Naive thymus-derived CD4-positive, alpha-beta T cell (primary cell): ENCODE measurements around the gene PCDHGA6. TPM values are rescaled to one million over a fixed set of nuclear protein-coding genes. Genes with fewer than 3 reads are reported as not detected.
"Not testable (repeated sequence)": the region's sequence is repeated elsewhere in the genome, so short reads cannot be mapped to it uniquely, and the experiment has no call there.

Source experiments
- ATAC-seq: fragments of 150-1000 bp; cut with Tn5 transposase; 2 replicates; pipeline ENCODE4 v1.10.0; 2021; ENCODE audit warnings: mild to moderate bottlenecking, moderate library complexity
- CTCF ChIA-PET: fragments of 350-600 bp; sonication (Branson Sonifier 250); formaldehyde crosslinking; loops from one replicate; lab custom pipeline; 2021; ENCODE audit warnings: antibody characterized with exemption; lab: Charles Lee
- POLR2A ChIA-PET: fragments of 350-600 bp; sonication (Branson Sonifier 250); formaldehyde crosslinking; loops from one replicate; lab custom pipeline; 2021; ENCODE audit warnings: antibody characterized with exemption, inconsistent platforms; lab: Charles Lee
- DNase-seq, 9 donors: peaks; one replicate each; pipeline versions ENCODE4 v3.0.0 to v3.0.0-alpha.2; 2020 to 2022; ENCODE audit warnings: mixed read lengths in 1 of 9
- H3K27ac ChIP-seq: one replicate; pipeline ENCODE4 v1.7.0; 2013; ENCODE audit warnings: mild to moderate bottlenecking, low read depth, low read length, moderate library complexity
- H3K27me3 ChIP-seq, 2 donors: one replicate each; pipeline ENCODE4 v1.7.0; 2013; ENCODE audit warnings: low read length in 2 of 2, mild to moderate bottlenecking in 2 of 2, moderate library complexity in 2 of 2; ENCODE audit not compliant: control insufficient read depth in 2 of 2, insufficient read depth in 2 of 2
- H3K36me3 ChIP-seq, 3 experiments: 1 replicate in 2 of 3; 2 replicates in 1 of 3; pipeline ENCODE4 v1.7.0; 2013; ENCODE audit warnings: low read length in 3 of 3, mild to moderate bottlenecking in 3 of 3, moderate library complexity in 1 of 3; ENCODE audit not compliant: insufficient read depth in 3 of 3, control insufficient read depth in 2 of 3
- H3K4me1 ChIP-seq, 2 donors: one replicate each; pipeline ENCODE4 v1.7.0; 2013; ENCODE audit warnings: low read length in 2 of 2, mild to moderate bottlenecking in 2 of 2, moderate library complexity in 1 of 2; ENCODE audit not compliant: control insufficient read depth in 2 of 2, insufficient read depth in 2 of 2
- H3K4me3 ChIP-seq: 2 replicates; pipeline ENCODE4 v1.7.0; 2013; ENCODE audit warnings: mild to moderate bottlenecking, low read length
- H3K9me3 ChIP-seq, 3 experiments: 1 replicate in 2 of 3; 2 replicates in 1 of 3; pipeline ENCODE4 v1.7.0; 2013; ENCODE audit warnings: low read length in 3 of 3; ENCODE audit not compliant: control insufficient read depth in 2 of 3
- H3K27ac Mint-ChIP-seq, 9 donors: one replicate each; pipeline ENCODE4 v1.8.0; 2020 to 2022; ENCODE audit warnings: mixed read lengths in 9 of 9, mild to moderate bottlenecking in 8 of 9, moderate library complexity in 5 of 9, inconsistent platforms in 2 of 9
- H3K27me3 Mint-ChIP-seq, 5 donors: one replicate each; pipeline ENCODE4 v1.8.0; 2021 to 2022; ENCODE audit warnings: mixed read lengths in 5 of 5, mild to moderate bottlenecking in 1 of 5
- H3K36me3 Mint-ChIP-seq, 5 donors: one replicate each; pipeline ENCODE4 v1.8.0; 2020 to 2022; ENCODE audit warnings: mixed read lengths in 5 of 5, mild to moderate bottlenecking in 3 of 5, inconsistent platforms in 1 of 5
- H3K4me1 Mint-ChIP-seq, 7 donors: one replicate each; pipeline ENCODE4 v1.8.0; 2020 to 2022; ENCODE audit warnings: mixed read lengths in 7 of 7, mild to moderate bottlenecking in 3 of 7, inconsistent platforms in 1 of 7
- H3K4me3 Mint-ChIP-seq, 10 donors: one replicate each; pipeline ENCODE4 v1.8.0; 2020 to 2022; ENCODE audit warnings: mild to moderate bottlenecking in 10 of 10, mixed read lengths in 10 of 10, moderate library complexity in 6 of 10, inconsistent platforms in 2 of 10
- H3K9me3 Mint-ChIP-seq, 11 donors: one replicate each; pipeline ENCODE4 v1.8.0; 2020 to 2022; ENCODE audit warnings: mixed read lengths in 11 of 11, mild to moderate bottlenecking in 4 of 11, inconsistent platforms in 1 of 11, moderate library complexity in 1 of 11
- intact Hi-C, 2 donors: fragments of 100-400 bp; cut with micrococcal nuclease; formaldehyde crosslinking; loops; one replicate each; pipeline ENCODE4 v1.15.1; 2023
- polyA plus RNA-seq, 2 donors: library from polyadenylated mRNA; unstranded; fragments of 300-500 nt; fragmentation: Illumina TruSeq; gene quantifications; one replicate each; pipeline ENCODE4 v1.2.3, GENCODE V29; 2021
- total RNA-seq, 6 experiments: library from RNA in 5 of 6; stranded (reverse) in 5 of 6; gene quantifications; 1 replicate in 5 of 6; 2 replicates in 1 of 6; pipeline ENCODE4 v1.2.3 and lab custom pipeline; 2021 to 2026

PCDHGA6 gene
- total and polyA plus RNA-seq, 7 experiments from 2014 or later, result 0.24 to 0.70 (median 0.35) TPM; not detected in 2

- Mint-ChIP-seq H3K4me3 (peak within 1 kb of the TSS in 3 of 10 donors; percentile 32 to 77 (median 45)), H3K27me3 (peaks cover 67 to 90% (median 87%) of the 10 kb centered on the region in 5 donors), H3K36me3 (peaks cover 7 to 66% (median 8%) of the 10 kb centered on the region in 5 donors), H3K9me3 (peaks cover 15 to 98% (median 72%) of the 10 kb centered on the region in 11 donors), H3K4me1 (peaks cover 0 to 1% (median 0%) of the 10 kb centered on the region in 7 donors), H3K27ac (no peak within 1 kb of the TSS)
- CTCF ChIA-PET, result no interaction called here
- Histone ChIP-seq H3K4me3 (no peak within 1 kb of the TSS), H3K27ac (no peak within 1 kb of the TSS), H3K4me1 (no peaks in the 10 kb centered on the region), H3K27me3 (peaks cover 0 to 17% of the 10 kb centered on the region in 2 donors), H3K9me3 (peaks cover 0 to 41% (median 5%) of the 10 kb centered on the region in 3 experiments), H3K36me3 (no peaks in the 10 kb centered on the region)
- no peak for ATAC-seq
- POLR2A ChIA-PET, result no interaction called here
- intact Hi-C loops, result no loop called here
- no peak for DNase-seq
Measured at GRCh38 chr5:141338538-141339306, 35.0 kb upstream of the PCDHGA6 start, which contains the start of gene PCDHGA2. TSS of gene PCDHGA2 (plus strand) at chr5:141338760.

DNA sequence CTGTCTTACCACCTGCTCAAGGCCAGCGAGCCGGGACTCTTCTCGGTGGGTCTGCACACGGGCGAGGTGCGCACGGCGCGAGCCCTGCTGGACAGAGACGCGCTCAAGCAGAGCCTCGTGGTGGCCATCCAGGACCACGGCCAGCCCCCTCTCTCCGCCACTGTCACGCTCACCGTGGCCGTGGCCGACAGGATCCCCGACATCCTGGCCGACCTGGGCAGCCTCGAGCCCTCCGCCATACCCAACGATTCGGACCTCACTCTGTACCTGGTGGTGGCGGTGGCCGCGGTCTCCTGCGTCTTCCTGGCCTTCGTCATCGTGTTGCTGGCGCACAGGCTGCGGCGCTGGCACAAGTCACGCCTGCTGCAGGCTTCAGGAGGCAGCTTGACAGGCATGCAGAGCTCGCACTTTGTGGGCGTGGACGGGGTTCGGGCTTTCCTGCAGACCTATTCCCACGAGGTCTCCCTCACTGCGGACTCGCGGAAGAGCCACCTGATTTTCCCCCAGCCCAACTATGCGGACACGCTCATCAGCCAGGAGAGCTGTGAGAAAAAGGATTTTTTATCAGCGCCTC is 32.8 kb upstream of the PCDHGA6 start:
- DNase-seq, CTCF ChIA-PET, H3K36me3 ChIP-seq, H3K4me3 Mint-ChIP-seq, ATAC-seq, H3K4me1 Mint-ChIP-seq, H3K4me1 ChIP-seq, H3K27ac Mint-ChIP-seq, H3K4me3 ChIP-seq, H3K27ac ChIP-seq, POLR2A ChIA-PET: not testable (repeated sequence)
- H3K9me3 Mint-ChIP-seq, result peaks cover 16 to 95% (median 71%) of the 10 kb centered on the region in 11 donors
- peaks cover 0 to 11% of the 10 kb centered on the region in 2 donors for H3K27me3 ChIP-seq
- intact Hi-C loops, result loop anchor here in 1 of 2 donors (5.0 kb wide), 1 partner anchor 216 kb away; no protein-coding TSS in a partner anchor
- peaks cover 50 to 86% (median 81%) of the 10 kb centered on the region in 5 donors for H3K27me3 Mint-ChIP-seq
- peaks cover 0 to 49% (median 5%) of the 10 kb centered on the region in 3 experiments for H3K9me3 ChIP-seq
- peaks cover 3 to 59% (median 7%) of the 10 kb centered on the region in 5 donors for H3K36me3 Mint-ChIP-seq

DNA sequence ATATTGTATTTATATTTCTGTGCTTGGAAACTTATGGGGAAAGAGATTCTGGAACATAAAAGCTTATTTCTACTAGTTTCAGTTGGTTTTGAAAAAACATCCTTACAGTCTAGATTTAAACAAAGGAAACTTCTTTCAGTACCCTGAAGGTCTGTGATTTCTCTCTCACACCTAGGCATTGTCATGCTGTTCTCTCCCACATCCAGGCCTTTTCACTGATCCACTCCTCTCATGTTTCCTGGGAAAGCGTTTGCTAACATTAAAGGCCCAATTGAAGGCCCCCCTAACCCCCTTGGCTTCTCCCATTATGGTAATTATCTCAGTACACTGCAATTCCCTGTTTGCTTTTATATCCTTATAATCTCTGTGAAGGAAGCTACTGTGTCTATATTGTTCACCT is 30.9 kb upstream of the PCDHGA6 start:
- Mint-ChIP-seq H3K4me1 (no peaks in the 10 kb centered on the region), H3K36me3 (peaks cover 6 to 52% (median 10%) of the 10 kb centered on the region in 5 donors), H3K27ac (no peak overlapping the region), H3K9me3 (peaks cover 16 to 91% (median 66%) of the 10 kb centered on the region in 11 donors), H3K4me3 (no peak overlapping the region), H3K27me3 (peaks cover 32 to 83% (median 80%) of the 10 kb centered on the region in 5 donors)
- DNase-seq (no peak), ATAC-seq (no peak)
- Histone ChIP-seq H3K27ac (no peak overlapping the region), H3K27me3 (peaks cover 0 to 11% of the 10 kb centered on the region in 2 donors), H3K36me3 (no peaks in the 10 kb centered on the region), H3K9me3 (peaks cover 0 to 41% (median 0%) of the 10 kb centered on the region in 3 experiments), H3K4me1 (no peaks in the 10 kb centered on the region), H3K4me3 (no peak overlapping the region)
- intact Hi-C loops, result loop anchor here in 1 of 2 donors (5.0 kb wide), 1 partner anchor 215 kb away; no protein-coding TSS in a partner anchor
- ChIA-PET CTCF (no interaction called here), POLR2A (no interaction called here)

DNA sequence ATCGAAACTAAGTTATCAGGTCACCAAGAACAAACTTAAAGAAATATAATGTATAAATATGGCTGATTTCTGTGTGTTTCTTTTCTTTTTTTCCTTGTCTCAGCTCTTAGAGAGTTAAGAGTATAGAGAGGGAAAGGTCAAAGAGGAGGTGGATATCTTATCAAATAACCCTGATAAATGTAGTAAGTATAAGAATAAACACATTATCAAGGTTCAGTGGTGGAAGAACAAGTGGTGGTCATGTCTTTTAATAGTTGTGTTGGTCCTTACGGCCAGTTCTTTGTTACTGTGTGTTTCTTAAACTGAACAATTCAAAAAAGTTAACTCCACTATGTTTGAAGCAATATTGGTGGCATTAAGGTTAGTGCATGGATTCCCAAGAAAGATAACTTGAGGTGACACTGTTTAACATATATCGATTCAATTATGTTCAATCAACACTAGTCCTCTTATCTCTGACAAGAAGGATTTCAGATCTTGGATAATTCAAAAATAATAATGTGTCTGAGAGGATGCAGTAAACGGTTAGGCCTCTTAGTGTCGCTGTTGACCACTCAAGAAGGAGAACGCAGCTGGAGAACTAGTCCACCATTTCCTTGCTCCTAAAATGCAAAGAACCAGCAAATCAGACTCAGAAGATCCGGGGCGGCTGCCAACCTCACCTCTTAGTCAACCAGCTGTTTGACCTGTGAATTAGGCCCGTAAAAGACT is 30.3 kb upstream of the PCDHGA6 start, which contains the start of gene PCDHGA3:
PCDHGA3 (plus strand) TSS at position 588 of the 711 bp plus-strand sequence. CDS start 205 bp downstream, outside the sequence.
- no peaks in the 10 kb centered on the region for H3K36me3 ChIP-seq
- H3K27me3 ChIP-seq, result peaks cover 3 to 11% of the 10 kb centered on the region in 2 donors
- H3K27ac ChIP-seq, result no peak within 1 kb of the TSS
- intact Hi-C loops, result loop anchor here in 1 of 2 donors (5.0 kb wide), 1 partner anchor 214 kb away; no protein-coding TSS in a partner anchor
- H3K27me3 Mint-ChIP-seq, result peaks cover 26 to 82% (median 79%) of the 10 kb centered on the region in 5 donors
- H3K9me3 Mint-ChIP-seq, result peaks cover 12 to 91% (median 62%) of the 10 kb centered on the region in 11 donors
- CTCF ChIA-PET, result no interaction called here
- peak within 1 kb of the TSS in 7 of 10 donors; percentile 48 to 76 (median 57) for H3K4me3 Mint-ChIP-seq
- H3K4me1 ChIP-seq, result no peaks in the 10 kb centered on the region
- no peaks in the 10 kb centered on the region for H3K4me1 Mint-ChIP-seq
- peaks cover 4 to 45% (median 10%) of the 10 kb centered on the region in 5 donors for H3K36me3 Mint-ChIP-seq
- H3K27ac Mint-ChIP-seq, result peak within 1 kb of the TSS in 1 of 9 donors; percentile 38
- peaks cover 0 to 35% (median 0%) of the 10 kb centered on the region in 3 experiments for H3K9me3 ChIP-seq
- H3K4me3 ChIP-seq, result no peak within 1 kb of the TSS
- ATAC-seq (no peak), DNase-seq (no peak)
- POLR2A ChIA-PET, result no interaction called here

DNA sequence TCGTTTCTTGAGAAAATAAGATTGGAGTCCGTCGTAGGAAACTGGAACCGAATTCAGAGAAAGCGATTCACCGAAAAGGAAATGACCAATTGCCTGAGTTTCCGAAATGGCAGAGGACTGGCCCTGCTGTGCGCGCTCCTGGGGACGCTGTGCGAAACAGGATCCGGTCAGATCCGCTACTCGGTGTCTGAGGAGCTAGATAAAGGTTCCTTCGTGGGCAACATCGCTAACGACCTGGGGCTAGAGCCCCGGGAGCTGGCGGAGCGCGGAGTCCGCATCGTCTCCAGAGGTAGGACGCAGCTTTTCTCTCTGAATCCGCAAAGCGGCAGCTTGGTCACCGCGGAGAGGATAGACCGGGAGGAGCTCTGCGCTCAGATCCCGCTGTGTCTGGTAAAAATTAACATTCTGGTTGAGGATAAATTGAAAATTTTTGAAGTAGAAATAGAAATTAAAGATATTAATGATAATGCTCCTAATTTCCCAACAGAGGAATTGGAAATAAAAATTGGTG is 29.7 kb upstream of the PCDHGA6 start:
- peaks cover 0 to 29% (median 0%) of the 10 kb centered on the region in 3 experiments for H3K9me3 ChIP-seq
- H3K36me3 Mint-ChIP-seq, result peaks cover 4 to 43% (median 10%) of the 10 kb centered on the region in 5 donors
- H3K27me3 ChIP-seq, result peaks cover 3 to 11% of the 10 kb centered on the region in 2 donors

DNA sequence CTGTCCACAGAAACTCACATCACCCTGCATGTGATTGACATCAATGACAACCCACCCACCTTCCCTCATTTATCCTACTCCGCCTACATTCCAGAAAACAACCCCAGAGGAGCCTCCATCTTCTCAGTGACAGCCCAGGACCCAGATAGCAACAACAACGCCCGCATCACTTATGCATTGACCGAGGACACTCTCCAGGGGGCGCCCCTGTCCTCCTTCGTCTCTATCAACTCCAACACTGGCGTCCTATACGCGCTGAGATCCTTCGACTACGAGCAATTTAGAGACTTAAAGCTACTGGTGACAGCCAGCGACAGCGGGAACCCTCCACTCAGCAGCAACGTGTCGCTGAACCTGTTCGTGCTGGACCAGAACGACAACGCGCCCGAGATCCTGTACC is 28.4 kb upstream of the PCDHGA6 start:
- ChIA-PET POLR2A (no interaction called here), CTCF (no interaction called here)
- peak overlapping the region in 1 of 10 donors; percentile 34 for H3K4me3 Mint-ChIP-seq
- Histone ChIP-seq H3K27me3 (peaks cover 3 to 7% of the 10 kb centered on the region in 2 donors), H3K36me3 (no peaks in the 10 kb centered on the region), H3K4me1 (no peaks in the 10 kb centered on the region), H3K4me3 (no peak overlapping the region), H3K9me3 (peaks cover 0 to 23% (median 0%) of the 10 kb centered on the region in 3 experiments), H3K27ac (no peak overlapping the region)
- peaks cover 0 to 3% (median 0%) of the 10 kb centered on the region in 7 donors for H3K4me1 Mint-ChIP-seq
- H3K27me3 Mint-ChIP-seq, result peaks cover 17 to 89% (median 84%) of the 10 kb centered on the region in 5 donors
- no peak for ATAC-seq
- H3K27ac Mint-ChIP-seq, result no peak overlapping the region
- intact Hi-C loops, result no loop called here
- H3K36me3 Mint-ChIP-seq, result peaks cover 0 to 45% (median 8%) of the 10 kb centered on the region in 5 donors
- DNase-seq, result no peak
- peaks cover 9 to 91% (median 55%) of the 10 kb centered on the region in 11 donors for H3K9me3 Mint-ChIP-seq

More for the DNA sequence above, 29.7 kb upstream of the PCDHGA6 start:
- H3K4me1 ChIP-seq, result no peaks in the 10 kb centered on the region
- H3K4me1 Mint-ChIP-seq, result no peaks in the 10 kb centered on the region
- intact Hi-C loops, result loop anchor here in 1 of 2 donors (5.0 kb wide), 1 partner anchor 213 kb away; no protein-coding TSS in a partner anchor
- DNase-seq (no peak), ATAC-seq (no peak)
- H3K27ac Mint-ChIP-seq, result no peak overlapping the region
- no peaks in the 10 kb centered on the region for H3K36me3 ChIP-seq
- no peak overlapping the region for H3K27ac ChIP-seq
- POLR2A ChIA-PET, result no interaction called here
- CTCF ChIA-PET, result no interaction called here
- H3K27me3 Mint-ChIP-seq, result peaks cover 20 to 82% (median 81%) of the 10 kb centered on the region in 5 donors
- H3K9me3 Mint-ChIP-seq, result peaks cover 12 to 91% (median 63%) of the 10 kb centered on the region in 11 donors
- no peak overlapping the region for H3K4me3 ChIP-seq
- H3K4me3 Mint-ChIP-seq, result peak overlapping the region in 7 of 10 donors; percentile 48 to 76 (median 57)
